ENCODE measurements around the gene PGA3. TPM values are rescaled to one million over a fixed set of nuclear protein-coding genes. Genes with fewer than 3 reads are reported as not detected.
A peak's percentile ranks its signal among the peaks of the same experiment; 100 is the strongest.

The PGA3 gene
- total RNA-seq, 2 donors from 2014 or later, result 0.77 TPM; not detected in 1

DNA sequence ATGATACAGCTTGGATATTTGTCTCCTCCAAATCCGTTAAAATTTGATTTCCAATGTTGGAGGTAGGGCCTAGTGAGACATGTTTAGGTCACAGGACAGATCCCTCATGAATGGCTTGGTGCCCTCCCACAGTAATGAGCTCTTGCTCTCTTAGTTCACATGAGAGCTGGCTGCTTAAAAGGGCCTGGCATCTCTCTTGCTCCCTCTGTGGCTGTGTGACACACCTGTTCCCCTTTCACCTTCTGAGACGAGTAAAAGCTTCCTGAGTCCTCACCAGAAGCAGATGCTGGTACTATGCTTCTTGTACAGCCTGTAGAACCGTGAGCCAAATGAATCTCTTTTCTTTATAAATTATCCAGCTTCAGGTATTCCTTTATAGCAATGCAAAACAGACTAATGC lies 45.6 kb upstream of the PGA3 start:
- no peaks in the 10 kb centered on the region for H3K9me3 ChIP-seq
- H3K4me1 ChIP-seq (replicated peaks), result peaks cover 5% of the 10 kb centered on the region
- 62% methylated on average over 3 of the region's 3 CpGs for WGBS
- peak overlapping the region; percentile 33 to 99 for H3K27ac ChIP-seq
- no peak overlapping the region for H3K4me3 ChIP-seq
- intact Hi-C loops (cut with DNase I), result no loop called here
- no peaks in the 10 kb centered on the region for H3K27me3 ChIP-seq (replicated peaks; ENCODE audit: insufficient read depth)
- no peaks in the 10 kb centered on the region for H3K36me3 ChIP-seq
- TF ChIP-seq CTCF (IDR thresholded peaks at IDR 0.05), result no peak
- TF ChIP-seq POLR2A (IDR thresholded peaks at IDR 0.05), result no peak
- no peak for TF ChIP-seq POLR2AphosphoS5 (IDR thresholded peaks at IDR 0.05)
- no peak for DNase-seq (ENCODE audit: low spot score)

DNA sequence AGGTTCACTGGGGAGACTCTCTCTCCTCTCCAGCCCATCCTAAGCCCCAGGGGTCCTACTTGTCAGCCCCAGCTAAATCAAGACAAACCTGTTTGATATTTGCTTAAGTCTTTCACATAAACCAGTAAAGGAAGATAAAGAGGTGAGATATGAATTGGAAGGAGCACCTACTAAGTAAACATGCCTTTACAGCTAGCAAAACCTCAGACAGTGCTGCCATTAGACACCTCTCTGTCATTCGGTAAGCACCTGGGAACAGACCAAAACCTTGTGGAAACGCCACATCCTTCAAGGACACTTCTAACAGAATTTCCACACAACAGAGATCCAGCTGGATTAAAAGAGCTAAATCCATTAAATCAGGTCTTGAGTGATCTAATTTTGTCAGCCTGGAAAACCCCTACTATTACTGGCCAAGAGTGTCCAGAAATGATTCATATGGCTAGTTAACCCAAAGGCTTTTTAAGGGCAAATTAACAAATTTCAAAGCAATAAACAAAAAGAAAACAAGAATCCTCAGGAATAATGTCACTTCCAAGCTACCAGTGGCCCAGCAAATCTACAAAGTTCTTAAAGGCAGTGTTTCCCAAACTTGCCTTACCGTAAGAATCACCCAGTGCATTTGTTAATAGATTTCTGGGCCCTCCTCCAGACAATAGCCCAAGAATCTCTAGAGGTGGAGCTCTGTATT lies 44.5 kb upstream of the PGA3 start:
- TF ChIP-seq POLR2A (IDR thresholded peaks at IDR 0.05), result no peak
- no peak for TF ChIP-seq CTCF (IDR thresholded peaks at IDR 0.05)
- TF ChIP-seq POLR2AphosphoS5 (IDR thresholded peaks at IDR 0.05), result peak; percentile 89
- peak overlapping the region in 1 of 2 donors; percentile 5 for H3K4me3 ChIP-seq
- intact Hi-C loops (cut with DNase I), result no loop called here
- DNase-seq (ENCODE audit: low spot score), result peak; percentile 80
- peaks cover 5% of the 10 kb centered on the region for H3K4me1 ChIP-seq (replicated peaks)
- H3K9me3 ChIP-seq, result no peaks in the 10 kb centered on the region
- 15% methylated on average over 3 of the region's 3 CpGs for WGBS
- no peaks in the 10 kb centered on the region for H3K36me3 ChIP-seq
- H3K27me3 ChIP-seq (replicated peaks; ENCODE audit: insufficient read depth), result no peaks in the 10 kb centered on the region
- H3K27ac ChIP-seq, result peak overlapping the region; percentile 99

GRCh38 chr11:61160487-61161189 lies 42.7 kb upstream of the PGA3 start:
- H3K27me3 ChIP-seq (replicated peaks; ENCODE audit: insufficient read depth), result no peaks in the 10 kb centered on the region
- DNase-seq (ENCODE audit: low spot score), result no peak
- TF ChIP-seq CTCF (IDR thresholded peaks at IDR 0.05) (no peak), POLR2AphosphoS5 (IDR thresholded peaks at IDR 0.05) (no peak), POLR2A (IDR thresholded peaks at IDR 0.05) (no peak)
- peak overlapping the region; percentile 86 to 87 for H3K4me3 ChIP-seq
- peaks cover 5% of the 10 kb centered on the region for H3K4me1 ChIP-seq (replicated peaks)
- intact Hi-C loops (cut with DNase I), result loop anchor here (5.0 kb wide), 1 partner anchor 248 kb away; the partner anchor contains the start of gene TMEM109
- no peaks in the 10 kb centered on the region for H3K9me3 ChIP-seq
- H3K27ac ChIP-seq, result peak overlapping the region; percentile 99
- H3K36me3 ChIP-seq, result no peaks in the 10 kb centered on the region
- 3% methylated on average over 25 of the region's 25 CpGs for WGBS

GRCh38 chr11:61161190-61162091 lies 41.9 kb upstream of the PGA3 start, which contains the start of gene VPS37C:
Gene VPS37C, minus strand, starts transcription at chr11:61161426. Its CDS starts 22,597 bp downstream, at chr11:61138829.
- no peaks in the 10 kb centered on the region for H3K27me3 ChIP-seq (replicated peaks; ENCODE audit: insufficient read depth)
- peaks cover 5% of the 10 kb centered on the region for H3K4me1 ChIP-seq (replicated peaks)
- WGBS, result 0% methylated on average over 41 of the region's 85 CpGs
- TF ChIP-seq CTCF (IDR thresholded peaks at IDR 0.05) (peak; percentile 34 to 65 (median 45)), POLR2AphosphoS5 (IDR thresholded peaks at IDR 0.05) (peak; percentile 81), POLR2A (IDR thresholded peaks at IDR 0.05) (peak; percentile 70)
- DNase-seq (ENCODE audit: low spot score), result peak; percentile 85
- H3K36me3 ChIP-seq, result no peaks in the 10 kb centered on the region
- intact Hi-C loops (cut with DNase I), result loop anchor here (5.0 kb wide), 1 partner anchor 249 kb away; the partner anchor contains the start of gene TMEM109
- no peaks in the 10 kb centered on the region for H3K9me3 ChIP-seq
- H3K4me3 ChIP-seq, result peak within 1 kb of the TSS; percentile 86 to 87
- peak within 1 kb of the TSS; percentile 99 for H3K27ac ChIP-seq

Measured in prostate gland (tissue), 2 donors.